Measurements from ENCODE around the gene TPST2. TPM values are rescaled to one million over a fixed set of nuclear protein-coding genes. Genes with fewer than 3 reads are reported as not detected.

Gene TPST2
- total and polyA plus RNA-seq, 7 experiments from 2014 or later: 14.4 to 44.8 (median 20.6) TPM

DNA sequence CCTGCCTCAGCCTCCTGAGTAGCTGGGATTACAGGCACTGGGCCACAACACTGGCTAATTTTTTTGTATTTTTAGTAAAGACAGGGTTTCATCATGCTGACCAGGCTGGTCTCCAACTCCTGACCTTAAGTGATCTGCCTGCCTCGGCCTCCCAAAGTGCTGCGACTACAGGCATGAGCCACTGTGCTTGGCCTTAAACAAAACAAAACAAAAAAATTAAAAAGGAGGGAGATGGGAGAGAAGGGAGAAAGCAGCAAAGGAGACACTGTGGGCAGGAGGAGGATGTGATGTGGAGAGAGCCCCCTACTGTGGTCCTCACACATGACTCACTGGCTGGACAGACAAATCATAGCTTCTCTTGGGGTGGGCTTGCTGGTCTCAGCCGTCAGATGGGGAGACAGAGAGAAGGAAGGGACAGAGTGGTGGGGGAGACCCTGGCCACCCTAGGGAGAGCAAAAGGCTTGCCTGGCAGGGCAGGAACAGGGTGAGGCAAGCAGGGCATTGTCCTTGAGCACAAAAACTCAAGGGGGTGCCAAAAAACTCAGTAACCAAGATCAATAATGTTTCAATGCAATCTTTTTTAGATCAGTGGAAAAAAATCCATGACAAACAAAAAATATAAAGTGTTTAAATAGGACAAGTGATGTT lies 31.6 kb downstream of the TPST2 start:
- H3K4me3 ChIP-seq (ENCODE audit: low read length): no peak overlapping the region
- H3K4me1 ChIP-seq (ENCODE audit: control insufficient read depth in 2 of 2, insufficient read depth in 2 of 2, low read length in 2 of 2): no peaks in the 10 kb centered on the region
- peaks cover 7 to 35% (median 11%) of the 10 kb centered on the region in 7 donors for H3K4me1 Mint-ChIP-seq
- DNase-seq: no peak
- H3K27ac ChIP-seq (ENCODE audit: low read depth, low read length): no peak overlapping the region
- H3K9me3 Mint-ChIP-seq: peaks cover 0 to 2% (median 0%) of the 10 kb centered on the region in 11 donors
- H3K27me3 ChIP-seq (ENCODE audit: control insufficient read depth in 2 of 2, insufficient read depth in 2 of 2, low read length in 2 of 2): no peaks in the 10 kb centered on the region
- POLR2A ChIA-PET: no interaction called here
- ATAC-seq: no peak
- H3K36me3 ChIP-seq (ENCODE audit: control insufficient read depth in 2 of 3, insufficient read depth in 3 of 3, low read length in 3 of 3): no peaks in the 10 kb centered on the region
- H3K27me3 Mint-ChIP-seq: no peaks in the 10 kb centered on the region
- peaks cover 0 to 12% (median 0%) of the 10 kb centered on the region in 5 donors for H3K36me3 Mint-ChIP-seq
- no peaks in the 10 kb centered on the region for H3K9me3 ChIP-seq (ENCODE audit: control insufficient read depth in 2 of 3, low read length in 3 of 3)
- CTCF ChIA-PET: interaction anchor here (0.6 kb wide), 1 partner anchor 43 kb away, joined by 3 read pairs; no protein-coding TSS in a partner anchor
- H3K27ac Mint-ChIP-seq: peak overlapping the region in 2 of 9 donors; percentile 25 to 62
- no peak overlapping the region for H3K4me3 Mint-ChIP-seq
- intact Hi-C loops (cut with micrococcal nuclease): no loop called here

DNA sequence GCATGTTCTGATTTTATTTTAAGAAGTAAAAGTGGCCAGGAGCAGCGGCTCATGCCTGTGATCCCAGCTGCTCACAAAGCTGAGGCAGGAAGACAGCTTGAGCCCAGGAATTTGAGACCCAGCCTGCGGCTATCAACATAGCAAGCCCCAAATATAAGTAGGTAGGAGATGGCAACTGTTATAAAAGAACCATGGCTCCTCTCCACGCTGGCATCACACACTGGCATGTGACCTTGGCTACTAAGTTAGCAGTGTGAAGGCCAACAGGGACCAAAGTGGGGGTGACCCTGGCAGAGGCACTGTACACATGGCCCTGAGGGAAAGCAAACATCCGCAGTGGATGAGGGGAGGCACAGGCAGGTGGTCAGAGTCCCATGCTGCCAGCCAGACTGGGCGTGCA lies 33.0 kb downstream of the TPST2 start:
- Mint-ChIP-seq H3K4me3 (no peak overlapping the region), H3K4me1 (peaks cover 7 to 35% (median 11%) of the 10 kb centered on the region in 7 donors), H3K27me3 (no peaks in the 10 kb centered on the region), H3K27ac (peak overlapping the region in 1 of 9 donors; percentile 30), H3K9me3 (peaks cover 0 to 2% (median 0%) of the 10 kb centered on the region in 11 donors), H3K36me3 (peaks cover 0 to 12% (median 0%) of the 10 kb centered on the region in 5 donors)
- intact Hi-C loops (cut with micrococcal nuclease): no loop called here
- H3K27ac ChIP-seq (ENCODE audit: low read depth, low read length): no peak overlapping the region
- no peaks in the 10 kb centered on the region for H3K9me3 ChIP-seq (ENCODE audit: control insufficient read depth in 2 of 3, low read length in 3 of 3)
- no peaks in the 10 kb centered on the region for H3K27me3 ChIP-seq (ENCODE audit: control insufficient read depth in 2 of 2, insufficient read depth in 2 of 2, low read length in 2 of 2)
- H3K4me3 ChIP-seq (ENCODE audit: low read length): no peak overlapping the region
- POLR2A ChIA-PET: no interaction called here
- no peaks in the 10 kb centered on the region for H3K36me3 ChIP-seq (ENCODE audit: control insufficient read depth in 2 of 3, insufficient read depth in 3 of 3, low read length in 3 of 3)
- ATAC-seq (no peak), DNase-seq (no peak)
- no peaks in the 10 kb centered on the region for H3K4me1 ChIP-seq (ENCODE audit: control insufficient read depth in 2 of 2, insufficient read depth in 2 of 2, low read length in 2 of 2)
- CTCF ChIA-PET: no interaction called here

GRCh38 chr22:26555478-26555877 lies 34.5 kb downstream of the TPST2 start:
- Mint-ChIP-seq H3K4me1 (peaks cover 5 to 36% (median 10%) of the 10 kb centered on the region in 7 donors), H3K4me3 (no peak overlapping the region), H3K9me3 (peaks cover 0 to 2% (median 0%) of the 10 kb centered on the region in 11 donors), H3K27ac (no peak overlapping the region), H3K36me3 (peaks cover 0 to 11% (median 0%) of the 10 kb centered on the region in 5 donors), H3K27me3 (no peaks in the 10 kb centered on the region)
- ChIA-PET POLR2A (no interaction called here), CTCF (no interaction called here)
- Histone ChIP-seq H3K9me3 (ENCODE audit: control insufficient read depth in 2 of 3, low read length in 3 of 3) (no peaks in the 10 kb centered on the region), H3K27me3 (ENCODE audit: control insufficient read depth in 2 of 2, insufficient read depth in 2 of 2, low read length in 2 of 2) (no peaks in the 10 kb centered on the region), H3K36me3 (ENCODE audit: control insufficient read depth in 2 of 3, insufficient read depth in 3 of 3, low read length in 3 of 3) (no peaks in the 10 kb centered on the region), H3K27ac (ENCODE audit: low read depth, low read length) (no peak overlapping the region), H3K4me1 (ENCODE audit: control insufficient read depth in 2 of 2, insufficient read depth in 2 of 2, low read length in 2 of 2) (no peaks in the 10 kb centered on the region), H3K4me3 (ENCODE audit: low read length) (no peak overlapping the region)
- intact Hi-C loops (cut with micrococcal nuclease): no loop called here
- ATAC-seq (no peak), DNase-seq (no peak)

DNA sequence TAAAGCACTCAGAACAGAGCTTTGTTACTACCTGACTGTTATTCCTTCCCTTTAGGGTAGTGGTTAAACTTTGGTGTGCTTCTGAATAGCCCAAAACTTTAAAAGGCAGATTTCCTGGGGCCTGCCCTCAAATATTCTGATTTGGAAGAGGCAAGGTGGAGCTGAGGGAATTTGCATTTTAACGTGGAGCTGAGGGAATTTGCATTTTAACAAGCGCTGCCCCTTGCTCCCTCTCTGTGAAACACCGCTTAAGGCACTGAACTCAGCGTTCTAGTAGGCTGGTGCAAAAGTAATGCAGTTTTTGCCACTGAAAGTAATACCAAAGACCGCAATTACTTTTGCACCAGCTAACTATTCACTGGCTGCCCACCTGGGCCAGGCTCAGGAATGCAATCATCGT lies 35.0 kb downstream of the TPST2 start:
- Histone ChIP-seq H3K9me3 (ENCODE audit: control insufficient read depth in 2 of 3, low read length in 3 of 3) (no peaks in the 10 kb centered on the region), H3K4me3 (ENCODE audit: low read length) (no peak overlapping the region), H3K27ac (ENCODE audit: low read depth, low read length) (no peak overlapping the region), H3K36me3 (ENCODE audit: control insufficient read depth in 2 of 3, insufficient read depth in 3 of 3, low read length in 3 of 3) (no peaks in the 10 kb centered on the region), H3K27me3 (ENCODE audit: control insufficient read depth in 2 of 2, insufficient read depth in 2 of 2, low read length in 2 of 2) (no peaks in the 10 kb centered on the region), H3K4me1 (ENCODE audit: control insufficient read depth in 2 of 2, insufficient read depth in 2 of 2, low read length in 2 of 2) (no peaks in the 10 kb centered on the region)
- no peaks in the 10 kb centered on the region for H3K27me3 Mint-ChIP-seq
- H3K4me3 Mint-ChIP-seq: no peak overlapping the region
- peaks cover 0 to 37% (median 10%) of the 10 kb centered on the region in 7 donors for H3K4me1 Mint-ChIP-seq
- ATAC-seq (no peak), DNase-seq (no peak)
- H3K9me3 Mint-ChIP-seq: peaks cover 0 to 2% (median 0%) of the 10 kb centered on the region in 11 donors
- H3K36me3 Mint-ChIP-seq: peaks cover 0 to 9% (median 0%) of the 10 kb centered on the region in 5 donors
- intact Hi-C loops (cut with micrococcal nuclease): no loop called here
- ChIA-PET POLR2A (interaction anchor here (0.5 kb wide), 1 partner anchor 102 kb away, joined by 3 read pairs; no protein-coding TSS in a partner anchor), CTCF (interaction anchor here (0.6 kb wide), 1 partner anchor 88 kb away, joined by 3 read pairs; no protein-coding TSS in a partner anchor)
- H3K27ac Mint-ChIP-seq: no peak overlapping the region

- Mint-ChIP-seq H3K4me1 (peaks cover 0 to 29% (median 11%) of the 10 kb centered on the region in 7 donors), H3K4me3 (no peak overlapping the region), H3K9me3 (peaks cover 0 to 2% (median 0%) of the 10 kb centered on the region in 11 donors), H3K27ac (peak overlapping the region in 2 of 9 donors; percentile 51 to 67), H3K27me3 (no peaks in the 10 kb centered on the region), H3K36me3 (peaks cover 0 to 10% (median 0%) of the 10 kb centered on the region in 5 donors)
- no peak for DNase-seq
- no peaks in the 10 kb centered on the region for H3K9me3 ChIP-seq (ENCODE audit: control insufficient read depth in 2 of 3, low read length in 3 of 3)
- H3K4me3 ChIP-seq (ENCODE audit: low read length): no peak overlapping the region
- CTCF ChIA-PET: no interaction called here
- intact Hi-C loops (cut with micrococcal nuclease): no loop called here
- no peak overlapping the region for H3K27ac ChIP-seq (ENCODE audit: low read depth, low read length)
- no peak for ATAC-seq
- no peaks in the 10 kb centered on the region for H3K27me3 ChIP-seq (ENCODE audit: control insufficient read depth in 2 of 2, insufficient read depth in 2 of 2, low read length in 2 of 2)
- no peaks in the 10 kb centered on the region for H3K4me1 ChIP-seq (ENCODE audit: control insufficient read depth in 2 of 2, insufficient read depth in 2 of 2, low read length in 2 of 2)
- POLR2A ChIA-PET: no interaction called here
- no peaks in the 10 kb centered on the region for H3K36me3 ChIP-seq (ENCODE audit: control insufficient read depth in 2 of 3, insufficient read depth in 3 of 3, low read length in 3 of 3)
Observed at GRCh38 chr22:26553056-26553752, 36.7 kb downstream of the TPST2 start.

DNA sequence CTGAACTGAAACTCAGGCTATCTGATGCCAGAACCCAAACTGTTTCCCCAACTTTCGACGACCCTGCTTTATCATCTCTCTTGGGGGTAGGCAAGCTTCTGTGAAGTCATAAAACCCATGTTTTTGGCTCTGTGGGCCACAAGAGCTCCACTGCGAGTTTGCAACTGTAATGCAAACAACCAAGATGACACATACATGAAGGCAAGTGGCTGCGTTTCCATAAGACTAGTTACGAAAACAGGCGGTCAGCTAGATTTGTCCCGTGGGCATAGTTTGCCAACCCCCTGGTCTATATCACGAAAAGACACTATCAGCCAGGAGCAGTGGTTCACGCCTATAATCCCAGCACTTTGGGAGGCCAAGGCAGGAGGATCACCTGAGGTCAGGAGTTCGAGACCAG lies 37.5 kb downstream of the TPST2 start:
- ChIA-PET CTCF (no interaction called here), POLR2A (no interaction called here)
- H3K27me3 Mint-ChIP-seq: no peaks in the 10 kb centered on the region
- DNase-seq (no peak), ATAC-seq (no peak)
- peaks cover 0 to 33% (median 11%) of the 10 kb centered on the region in 7 donors for H3K4me1 Mint-ChIP-seq
- Histone ChIP-seq H3K9me3 (ENCODE audit: control insufficient read depth in 2 of 3, low read length in 3 of 3) (no peaks in the 10 kb centered on the region), H3K36me3 (ENCODE audit: control insufficient read depth in 2 of 3, insufficient read depth in 3 of 3, low read length in 3 of 3) (no peaks in the 10 kb centered on the region), H3K4me1 (ENCODE audit: control insufficient read depth in 2 of 2, insufficient read depth in 2 of 2, low read length in 2 of 2) (peaks cover 0 to 2% of the 10 kb centered on the region in 2 donors), H3K27ac (ENCODE audit: low read depth, low read length) (no peak overlapping the region), H3K27me3 (ENCODE audit: control insufficient read depth in 2 of 2, insufficient read depth in 2 of 2, low read length in 2 of 2) (no peaks in the 10 kb centered on the region), H3K4me3 (ENCODE audit: low read length) (no peak overlapping the region)
- no peak overlapping the region for H3K27ac Mint-ChIP-seq
- intact Hi-C loops (cut with micrococcal nuclease): no loop called here
- H3K4me3 Mint-ChIP-seq: no peak overlapping the region
- peaks cover 0 to 11% (median 0%) of the 10 kb centered on the region in 5 donors for H3K36me3 Mint-ChIP-seq
- H3K9me3 Mint-ChIP-seq: peaks cover 0 to 1% (median 0%) of the 10 kb centered on the region in 11 donors

Data from naive thymus-derived CD4-positive, alpha-beta T cell (primary cell).